Renal cortex interstitium (tissue), 11 donors: Measurements from ENCODE around the gene ZMYND19. TPM values are rescaled to one million over a fixed set of nuclear protein-coding genes. Genes with fewer than 3 reads are reported as not detected.
"Not testable (repeated sequence)": the region's sequence is repeated elsewhere in the genome, so short reads cannot be mapped to it uniquely, and the experiment has no call there.

Experiments used
- DNase-seq, 11 donors: peaks; one replicate each; pipeline ENCODE4 v3.0.0-alpha.2; 2013; ENCODE audit warnings: low read depth in 9 of 11, low spot score in 4 of 11; ENCODE audit errors: extremely low read depth in 1 of 11
- polyA plus RNA-seq, 3 donors: library from polyadenylated mRNA; unstranded; fragments of 120-200 nt; gene quantifications; one replicate each; pipeline ENCODE4 v1.2.1, GENCODE V29; 2013; ENCODE audit not compliant: insufficient read length in 3 of 3

The ZMYND19 gene
- polyA plus RNA-seq, 3 donors = 18.9 to 24.3 (median 20.5) TPM

GRCh38 chr9:137547687-137548543 is 42.4 kb downstream of the ZMYND19 start:
- DNase-seq = no peak

GRCh38 chr9:137545123-137545522 is 45.2 kb downstream of the ZMYND19 start:
- no peak for DNase-seq

DNA sequence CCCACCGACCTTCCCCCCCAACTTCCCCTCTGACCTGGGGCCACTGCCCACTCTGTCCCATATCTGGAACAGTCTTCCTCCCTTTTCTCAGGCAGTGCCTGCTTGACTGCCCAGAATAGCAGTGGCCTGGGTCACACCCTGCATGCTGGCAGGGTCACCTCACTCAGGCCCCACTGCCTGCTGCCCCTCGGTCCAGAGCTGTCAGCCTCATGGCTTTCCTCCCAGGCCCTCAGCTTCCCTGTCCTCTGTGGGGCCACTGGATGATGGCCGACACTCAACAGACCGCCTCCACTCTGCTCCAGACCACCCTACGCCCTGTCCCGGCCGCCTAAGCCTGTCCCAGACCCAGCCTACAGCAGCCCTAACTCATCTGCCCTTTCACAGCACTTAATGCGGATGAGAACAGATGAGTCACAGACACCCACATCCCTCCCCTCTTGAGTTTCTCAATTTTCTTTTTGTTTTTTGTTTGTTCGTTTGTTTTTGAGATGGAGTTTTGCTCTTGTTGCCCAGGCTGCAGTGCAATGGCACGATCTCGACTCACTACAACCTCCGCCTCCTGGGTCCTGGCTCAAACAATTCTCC is 46.0 kb downstream of the ZMYND19 start:
- DNase-seq = no peak

DNA sequence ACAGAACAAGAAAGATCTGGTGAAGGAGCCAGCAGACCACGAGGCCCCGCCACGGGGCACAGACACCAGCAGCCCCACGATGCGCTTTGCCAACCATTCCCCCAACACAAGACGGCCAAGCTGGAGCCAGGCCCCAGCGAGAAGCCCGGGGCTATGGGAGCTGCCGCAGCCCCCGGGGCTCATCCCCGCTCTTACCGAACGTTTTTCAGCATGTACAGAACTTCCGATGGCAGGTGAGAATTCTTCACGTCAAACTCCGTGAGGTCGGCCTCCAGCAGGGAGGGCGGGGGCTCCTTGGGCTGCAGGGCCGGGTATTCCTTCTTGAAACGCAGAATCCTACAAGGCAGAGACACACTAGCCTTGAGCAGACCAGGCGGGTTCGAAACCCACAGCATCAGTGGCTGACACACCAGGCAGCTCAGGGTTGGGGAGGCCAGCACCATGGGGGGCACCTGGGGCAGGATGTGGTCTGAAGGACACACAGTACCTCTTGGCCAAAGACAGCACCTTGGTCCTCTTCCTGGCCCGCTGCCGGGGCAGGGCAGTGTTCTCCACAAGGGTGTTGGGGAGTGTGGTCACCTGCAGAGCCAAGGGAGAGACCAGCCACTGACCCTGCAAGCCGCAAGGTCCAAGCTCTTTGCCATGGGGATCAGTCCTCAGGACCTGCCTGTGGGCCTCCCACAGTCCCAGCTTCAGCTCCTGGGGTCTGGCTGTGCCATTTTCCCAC is 46.9 kb downstream of the ZMYND19 start:
- no peak for DNase-seq

DNA sequence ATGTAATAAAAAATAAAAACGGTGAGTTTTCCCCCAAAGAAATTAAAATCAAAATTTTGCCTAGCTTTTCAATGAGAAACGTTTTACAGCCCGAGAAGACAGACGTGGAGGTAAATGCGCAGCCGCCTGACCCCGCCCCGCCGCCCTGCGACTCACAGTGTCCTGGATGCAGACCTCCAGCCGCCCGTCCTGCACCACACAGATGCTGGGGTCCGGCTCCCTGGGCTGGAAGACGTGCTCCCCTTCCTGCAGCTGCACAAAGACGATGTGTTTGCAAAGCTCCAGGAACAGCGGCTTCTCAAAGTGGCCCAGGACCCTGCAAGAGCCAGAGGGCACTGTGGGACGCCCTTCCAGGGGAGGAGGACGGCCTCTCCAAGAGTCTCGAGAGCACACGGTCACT is 47.8 kb downstream of the ZMYND19 start:
- DNase-seq = no peak

GRCh38 chr9:137540536-137540935 is 49.8 kb downstream of the ZMYND19 start:
- DNase-seq = no peak

- no peak for DNase-seq
Observed at GRCh38 chr9:137538058-137538457, 52.3 kb downstream of the ZMYND19 start.

- not testable (repeated sequence) for DNase-seq
Observed at GRCh38 chr9:137536594-137537131, 53.6 kb downstream of the ZMYND19 start.

DNA sequence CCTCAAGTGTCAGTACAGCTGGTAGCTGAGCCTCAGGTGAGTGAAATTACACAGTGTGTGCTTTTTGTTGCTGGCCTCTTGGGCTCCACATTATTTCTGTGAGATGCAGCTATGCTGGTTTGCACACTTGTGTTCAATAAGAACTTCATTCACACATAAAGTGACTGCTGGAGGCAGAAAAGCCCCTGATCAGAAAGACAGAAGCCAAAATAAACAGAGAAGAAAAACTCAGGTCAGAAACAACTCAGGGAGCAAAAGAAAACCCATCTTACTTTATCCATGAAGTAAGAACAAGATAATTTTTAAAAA is 55.2 kb downstream of the ZMYND19 start:
- no peak for DNase-seq

DNA sequence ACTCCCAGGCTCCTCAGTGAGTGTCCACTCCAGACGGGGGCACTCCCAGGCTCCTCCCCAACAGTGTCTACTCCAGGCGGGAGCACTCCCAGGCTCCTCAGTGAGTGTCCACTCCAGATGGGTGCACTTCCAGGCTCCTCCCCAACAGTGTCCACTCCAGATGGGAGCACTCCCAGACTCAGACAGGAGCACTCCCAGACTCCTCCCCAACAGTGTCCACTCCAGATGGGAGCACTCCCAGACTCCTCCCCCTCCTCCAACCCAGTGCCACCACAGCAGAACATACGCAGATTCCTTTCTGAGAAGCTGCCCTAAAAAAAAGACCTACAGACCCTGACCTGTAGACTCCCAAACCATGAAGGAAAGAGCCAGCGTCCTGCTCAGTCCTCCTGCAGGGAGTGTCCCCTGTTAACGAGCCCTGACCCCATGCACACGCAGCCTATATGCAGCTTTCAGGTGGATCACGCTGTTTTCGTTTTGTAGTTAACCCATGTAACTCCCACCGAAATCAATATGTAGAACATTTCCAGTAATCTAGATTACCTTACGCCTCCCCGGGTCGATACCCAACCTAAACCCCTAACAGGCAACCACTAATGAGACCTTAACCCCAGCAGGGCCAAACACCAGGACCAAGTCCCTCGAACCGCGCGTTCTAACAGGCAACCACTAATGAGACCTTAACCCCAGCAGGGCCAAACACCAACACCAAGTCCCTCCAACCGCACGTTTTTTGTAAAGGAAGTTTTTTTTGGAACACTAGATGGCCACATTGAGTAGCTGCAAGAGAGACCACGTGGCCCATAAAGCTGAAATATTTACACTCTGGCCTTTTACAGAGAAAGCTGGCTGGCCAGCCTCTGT is 55.8 kb downstream of the ZMYND19 start:
- DNase-seq = peak in 7 of 11 donors; percentile 50 to 75 (median 63)

- not testable (repeated sequence) for DNase-seq
Observed at GRCh38 chr9:137532891-137533468, 57.3 kb downstream of the ZMYND19 start.

Other genes with a start within 250 kb of the ZMYND19 start
- gene EXD3, start 167.3 kb downstream of the ZMYND19 start, polyA plus RNA-seq = 10 to 100 TPM; 12.0 to 35.4 (median 16.6) TPM
- 10 to 100 TPM in 1 of 3 donors, 1 to 10 TPM in 2; 4.8 to 15.9 (median 6.0) TPM for gene NOXA1, start 167.1 kb downstream of the ZMYND19 start, polyA plus RNA-seq
- under 1 TPM; 0.14 to 0.68 (median 0.63) TPM for gene ENTPD8, start 149.2 kb downstream of the ZMYND19 start, polyA plus RNA-seq
- gene NSMF, start 131.2 kb downstream of the ZMYND19 start, polyA plus RNA-seq = 10 to 100 TPM; 52.9 to 57.8 (median 56.5) TPM
- gene PNPLA7, start 40.1 kb downstream of the ZMYND19 start, polyA plus RNA-seq = 1 to 10 TPM; 2.1 to 5.1 (median 2.4) TPM
- 10 to 100 TPM; 12.9 to 26.0 (median 24.0) TPM for gene MRPL41, start 38.6 kb downstream of the ZMYND19 start, polyA plus RNA-seq
- gene DPH7, start 11.6 kb downstream of the ZMYND19 start, polyA plus RNA-seq = 10 to 100 TPM; 38.2 to 64.2 (median 44.7) TPM
- gene ARRDC1, start 15.2 kb upstream of the ZMYND19 start, polyA plus RNA-seq = 10 to 100 TPM; 24.7 to 39.1 (median 30.2) TPM
- gene EHMT1, start 28.5 kb upstream of the ZMYND19 start, polyA plus RNA-seq = 10 to 100 TPM; 67.8 to 78.8 (median 76.3) TPM